Muscle of back (tissue), 11 donors: ENCODE measurements around the gene SMARCC2. TPM values are rescaled to one million over a fixed set of nuclear protein-coding genes. Genes with fewer than 3 reads are reported as not detected.
"Not testable (repeated sequence)": the region's sequence is repeated elsewhere in the genome, so short reads cannot be mapped to it uniquely, and the experiment has no call there.

ENCODE experiments used
- DNase-seq, 3 donors: peaks; one replicate each; pipeline versions ENCODE4 v3.0.0 to v3.0.0-alpha.2; 2013
- polyA plus RNA-seq, 10 donors: library from polyadenylated mRNA; unstranded; fragments of 120-200 nt; gene quantifications; one replicate each; pipeline ENCODE4 v1.2.1, GENCODE V29; 2013; ENCODE audit not compliant: insufficient read length in 10 of 10

The SMARCC2 gene
- polyA plus RNA-seq, 10 donors: 49.9 to 75.2 (median 61.1) TPM

- DNase-seq: no peak
Observed at GRCh38 chr12:56165369-56165768, 23.9 kb downstream of the SMARCC2 start.

- DNase-seq: no peak
Observed at GRCh38 chr12:56164345-56164729, 24.9 kb downstream of the SMARCC2 start.

GRCh38 chr12:56163533-56164344 is 25.5 kb downstream of the SMARCC2 start:
- DNase-seq: no peak

GRCh38 chr12:56162468-56163290 is 26.6 kb downstream of the SMARCC2 start:
- DNase-seq: no peak

- DNase-seq: no peak
Observed at GRCh38 chr12:56161690-56162351, 27.5 kb downstream of the SMARCC2 start.

GRCh38 chr12:56160894-56161689 is 28.2 kb downstream of the SMARCC2 start:
- no peak for DNase-seq

GRCh38 chr12:56160193-56160763 is 29.0 kb downstream of the SMARCC2 start:
- peak in 1 of 3 donors; percentile 21 for DNase-seq

GRCh38 chr12:56159482-56160192 is 29.6 kb downstream of the SMARCC2 start:
- DNase-seq: peak in 1 of 3 donors; percentile 16

- DNase-seq: peak; percentile 61 to 78 (median 77)
Observed at GRCh38 chr12:56158926-56159461, 30.3 kb downstream of the SMARCC2 start.

GRCh38 chr12:56158029-56158925 is 31.0 kb downstream of the SMARCC2 start, which contains the start of gene MYL6:
Gene MYL6, plus strand, starts transcription at chr12:56158359. Its CDS starts 43 bp downstream, at chr12:56158402.
- DNase-seq: peak; percentile 98 to 99 (median 98)

- DNase-seq: peak; percentile 86 to 96 (median 89)
Observed at GRCh38 chr12:56157201-56158028, 31.9 kb downstream of the SMARCC2 start.

- DNase-seq: not testable (repeated sequence)
Observed at GRCh38 chr12:56156464-56157200, 32.7 kb downstream of the SMARCC2 start.

- DNase-seq: no peak
Observed at GRCh38 chr12:56155256-56155845, 33.9 kb downstream of the SMARCC2 start.

GRCh38 chr12:56154818-56155217 is 34.5 kb downstream of the SMARCC2 start:
- DNase-seq: no peak

GRCh38 chr12:56154246-56154771 is 35.0 kb downstream of the SMARCC2 start:
- DNase-seq: peak in 1 of 3 donors; percentile 33

- no peak for DNase-seq
Observed at GRCh38 chr12:56153678-56154065, 35.6 kb downstream of the SMARCC2 start.
